ENCODE data around the gene TOB1.
A peak's percentile ranks its signal among the peaks of the same experiment; 100 is the strongest.

TOB1 gene

GRCh38 chr17:50845240-50846147 is 20.7 kb downstream of the TOB1 start:
- DNase-seq (ENCODE audit: low read depth), result no peak

GRCh38 chr17:50844117-50844700 is 21.9 kb downstream of the TOB1 start:
- no peak for DNase-seq (ENCODE audit: low read depth)

- DNase-seq (ENCODE audit: low read depth), result no peak
Measured at GRCh38 chr17:50843150-50843905, 22.8 kb downstream of the TOB1 start.

GRCh38 chr17:50842506-50843149 is 23.5 kb downstream of the TOB1 start:
- no peak for DNase-seq (ENCODE audit: low read depth)

- DNase-seq (ENCODE audit: low read depth), result peak; percentile 12
Measured at GRCh38 chr17:50841949-50842354, 24.2 kb downstream of the TOB1 start.

GRCh38 chr17:50841277-50841948 is 24.7 kb downstream of the TOB1 start:
- DNase-seq (ENCODE audit: low read depth), result no peak

- DNase-seq (ENCODE audit: low read depth), result no peak
Measured at GRCh38 chr17:50840311-50840851, 25.8 kb downstream of the TOB1 start.

- DNase-seq (ENCODE audit: low read depth), result no peak
Measured at GRCh38 chr17:50839591-50840310, 26.4 kb downstream of the TOB1 start.

- DNase-seq (ENCODE audit: low read depth), result no peak
Measured at GRCh38 chr17:50837980-50838954, 27.9 kb downstream of the TOB1 start.

GRCh38 chr17:50837286-50837979 is 28.7 kb downstream of the TOB1 start:
- no peak for DNase-seq (ENCODE audit: low read depth)

GRCh38 chr17:50836826-50837225 is 29.3 kb downstream of the TOB1 start:
- no peak for DNase-seq (ENCODE audit: low read depth)

- no peak for DNase-seq (ENCODE audit: low read depth)
Measured at GRCh38 chr17:50835301-50836234, 30.6 kb downstream of the TOB1 start, which contains the start of gene WFIKKN2. WFIKKN2 (plus strand) TSS chr17:50835586; CDS start chr17:50835938, 352 bp downstream.

GRCh38 chr17:50834429-50835300 is 31.5 kb downstream of the TOB1 start:
- DNase-seq (ENCODE audit: low read depth), result no peak

GRCh38 chr17:50833510-50834428 is 32.4 kb downstream of the TOB1 start:
- no peak for DNase-seq (ENCODE audit: low read depth)

GRCh38 chr17:50832864-50833381 is 33.2 kb downstream of the TOB1 start:
- no peak for DNase-seq (ENCODE audit: low read depth)

All from T follicular helper cell (primary cell).